CD4-positive, alpha-beta T cell treated with Interleukin-15 for 4 hours (primary cell): Measurements from ENCODE around the gene NUBPL.
"Not testable (repeated sequence)": the region's sequence is repeated elsewhere in the genome, so short reads cannot be mapped to it uniquely, and the experiment has no call there.

Source experiments
- DNase-seq: peaks from one replicate; pipeline ENCODE4 v3.0.0-alpha.2; 2020; ENCODE audit warnings: low spot score

Gene NUBPL

GRCh38 chr14:31880935-31881334 is 319.7 kb downstream of the NUBPL start:
- DNase-seq = no peak

DNA sequence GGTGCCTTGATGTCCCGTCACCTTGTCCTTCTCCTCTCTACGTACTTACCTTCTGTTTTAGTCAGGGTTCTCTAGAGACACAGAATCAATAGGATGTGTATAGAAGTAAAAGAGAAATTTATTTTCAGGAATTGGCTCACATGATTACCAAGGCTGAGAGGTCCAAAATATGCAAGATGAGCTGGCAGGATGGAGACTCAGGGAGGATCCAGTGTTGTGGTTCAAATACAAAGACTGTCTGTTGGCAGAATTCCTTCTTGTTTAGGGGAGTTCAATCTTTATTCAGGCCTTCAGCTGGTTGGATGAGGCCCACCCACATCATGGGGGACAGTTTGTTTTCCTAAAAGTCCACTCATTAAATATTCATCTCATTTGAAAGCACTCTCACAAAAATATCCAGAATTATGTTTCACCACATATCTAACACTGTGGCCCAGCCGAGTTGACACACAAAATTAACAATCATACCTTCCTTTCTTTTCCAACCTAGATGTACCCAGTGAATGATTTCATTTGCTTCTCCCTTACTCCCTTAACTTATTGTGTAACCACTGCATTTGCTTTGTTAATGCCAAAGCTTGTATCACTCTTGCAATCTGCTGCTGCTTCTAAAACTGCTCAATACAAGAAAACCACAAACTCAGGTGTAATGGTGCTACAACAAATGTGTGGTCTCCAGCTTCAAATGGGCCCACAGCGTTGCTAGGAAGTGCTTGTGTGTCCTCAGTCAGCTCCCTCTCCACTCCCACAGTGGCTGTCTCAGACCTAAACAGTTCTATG is 320.5 kb downstream of the NUBPL start:
- DNase-seq = no peak

GRCh38 chr14:31884238-31884637 is 323.0 kb downstream of the NUBPL start:
- no peak for DNase-seq

DNA sequence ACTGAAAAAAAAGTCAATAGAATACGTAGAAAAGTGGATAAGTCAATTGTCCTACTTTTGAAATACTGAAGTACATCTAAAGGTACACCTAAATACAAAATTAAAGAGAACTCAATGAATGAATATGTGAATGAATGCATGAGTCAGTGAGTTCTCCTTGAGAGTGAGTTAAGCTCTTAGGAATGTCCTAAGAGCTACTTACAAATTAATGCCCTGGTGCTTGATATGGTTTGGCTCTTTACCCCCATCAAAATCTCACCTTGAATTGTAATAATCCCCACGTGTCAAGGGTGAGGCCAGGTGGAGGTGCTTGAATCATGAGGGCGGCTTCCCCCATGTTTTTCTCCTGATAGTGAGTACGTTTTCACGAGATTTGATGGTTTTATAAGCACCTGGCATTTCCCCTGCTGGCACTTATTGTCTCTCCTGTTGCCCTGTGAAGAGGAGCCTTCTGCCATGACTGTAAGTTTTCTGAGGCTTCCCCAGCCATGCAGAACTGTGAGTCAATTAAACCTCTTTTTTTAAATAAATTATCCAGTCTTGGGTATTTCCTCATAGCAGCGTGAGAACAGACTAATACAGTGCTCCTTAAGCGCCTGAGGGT is 323.7 kb downstream of the NUBPL start:
- DNase-seq = no peak

DNA sequence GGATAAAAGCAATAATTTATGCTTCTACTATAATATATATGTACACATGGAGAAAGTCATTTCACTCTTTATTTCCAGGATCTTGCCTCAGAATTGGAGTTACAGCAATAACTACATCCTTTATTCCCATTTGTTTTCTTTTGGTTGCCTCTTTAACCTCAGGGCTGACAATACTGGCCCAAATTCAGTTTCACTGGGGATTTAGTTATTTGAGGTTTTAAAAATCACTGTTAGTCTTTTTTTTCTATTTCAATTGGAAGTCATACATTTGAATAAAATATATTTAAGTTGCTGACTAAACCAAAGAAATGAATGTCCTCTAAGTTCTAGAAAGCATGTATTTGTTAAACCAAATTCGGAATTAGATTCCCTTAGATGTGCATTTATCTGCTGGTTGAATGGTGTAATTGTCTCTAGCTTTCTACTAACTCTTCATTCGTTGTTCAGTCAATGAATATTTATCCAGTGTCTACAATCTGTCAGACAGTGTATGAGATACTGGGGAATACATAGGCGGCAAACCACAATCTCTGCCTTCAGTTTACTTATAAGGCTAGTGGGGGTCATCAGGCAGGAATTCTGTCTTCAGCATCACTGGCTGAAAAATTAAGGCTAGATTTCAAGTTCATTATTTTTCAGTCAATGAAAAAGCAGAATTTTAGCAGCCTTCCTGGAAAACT is 325.1 kb downstream of the NUBPL start:
- no peak for DNase-seq

DNA sequence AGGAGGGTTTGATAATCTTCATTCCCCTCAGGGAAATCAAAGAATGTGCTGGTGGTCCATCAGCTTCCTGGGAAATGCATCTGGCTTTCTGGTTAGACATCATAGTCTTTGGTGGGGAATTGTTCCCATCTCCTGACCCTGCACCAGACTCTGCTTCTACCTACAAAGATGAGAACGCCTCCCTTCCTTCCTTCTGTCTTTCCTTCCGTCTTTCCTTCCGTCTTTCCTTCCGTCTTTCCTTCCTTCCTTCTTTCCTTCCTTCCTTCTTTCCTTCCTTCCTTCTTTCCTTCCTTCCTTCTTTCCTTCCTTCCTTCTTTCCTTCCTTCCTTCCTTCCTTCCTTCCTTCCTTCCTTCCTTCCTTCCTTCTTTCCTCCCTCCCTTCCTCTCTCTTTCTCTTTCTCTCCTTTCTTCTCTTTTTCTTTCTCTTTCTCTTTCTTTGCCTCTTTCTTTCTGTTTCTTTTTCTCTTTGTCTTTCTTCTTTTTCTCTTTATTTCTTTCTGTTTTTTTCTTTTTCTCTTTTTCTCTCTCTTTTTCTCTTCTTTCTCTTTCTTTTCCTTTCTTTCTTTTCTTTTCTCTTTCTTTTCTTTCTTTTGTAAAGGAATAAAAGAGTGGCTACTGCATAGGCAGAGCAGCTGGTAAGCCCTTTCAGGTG is 326.9 kb downstream of the NUBPL start:
- DNase-seq = no peak

DNA sequence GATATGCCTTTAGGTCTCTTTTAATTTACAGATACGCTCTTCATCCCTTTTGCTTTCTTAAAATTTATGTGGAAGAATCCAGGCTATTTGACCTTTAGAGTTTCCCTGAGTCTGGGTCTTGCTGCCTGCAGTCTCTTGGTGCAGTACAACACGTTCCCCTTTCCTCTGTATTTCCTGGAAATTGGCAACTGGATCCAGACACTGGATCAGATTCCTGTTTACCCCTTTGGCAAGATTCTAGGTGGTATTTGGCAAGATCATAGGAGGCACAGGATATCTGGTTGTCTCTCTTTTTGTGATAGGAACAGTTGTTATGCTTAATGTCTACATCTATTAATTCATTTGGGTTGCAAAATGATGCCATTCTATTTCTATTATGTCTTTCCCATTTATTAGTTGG is 328.1 kb downstream of the NUBPL start:
- no peak for DNase-seq

GRCh38 chr14:31890202-31890601 is 329.0 kb downstream of the NUBPL start:
- not testable (repeated sequence) for DNase-seq

DNA sequence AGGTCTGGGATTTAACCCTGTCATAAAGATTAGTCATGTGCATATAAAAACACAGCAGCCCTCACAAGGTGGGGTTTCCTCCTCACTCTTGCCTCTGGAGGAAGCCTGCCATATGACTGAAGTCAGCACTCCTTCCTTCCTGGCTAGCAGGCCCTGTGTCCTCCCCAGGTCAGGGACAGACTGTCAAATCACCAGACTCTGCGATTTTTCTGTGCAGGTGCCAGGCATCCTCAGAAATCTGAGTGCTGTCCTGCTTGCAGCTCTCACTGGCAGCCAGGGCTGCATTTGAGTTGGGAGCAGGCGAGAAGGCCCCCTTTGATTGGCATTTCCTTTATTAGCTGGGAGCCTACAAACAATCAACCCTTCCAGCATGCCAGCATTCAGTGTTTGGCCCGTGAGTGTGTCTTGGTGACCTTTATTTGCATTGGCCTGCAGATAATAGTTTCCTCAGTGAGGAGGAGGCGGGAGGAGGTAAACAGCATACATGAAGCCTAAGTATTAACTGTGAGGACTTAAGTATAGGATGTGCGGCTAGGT is 332.1 kb downstream of the NUBPL start:
- no peak for DNase-seq

DNA sequence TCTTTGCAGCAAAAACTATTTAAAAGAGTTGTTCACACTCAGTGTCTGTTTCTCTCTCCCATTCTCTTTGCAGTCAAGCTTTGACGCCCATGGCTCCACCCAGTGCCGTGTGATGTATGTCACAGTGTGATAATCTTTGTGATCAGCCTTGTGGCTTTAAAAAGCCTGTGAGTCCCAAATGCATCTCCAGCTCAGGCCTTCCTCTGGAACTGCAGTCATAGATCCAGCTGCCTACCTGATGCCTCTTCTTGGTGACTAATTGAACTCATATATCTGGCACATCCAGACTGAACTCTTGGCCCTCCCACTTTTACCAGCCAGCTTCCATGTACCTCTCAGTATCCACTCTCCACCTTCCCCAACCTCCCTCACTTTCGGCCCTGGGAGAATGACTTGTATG is 333.1 kb downstream of the NUBPL start:
- DNase-seq = no peak

GRCh38 chr14:31895206-31895605 is 334.0 kb downstream of the NUBPL start:
- DNase-seq = no peak

DNA sequence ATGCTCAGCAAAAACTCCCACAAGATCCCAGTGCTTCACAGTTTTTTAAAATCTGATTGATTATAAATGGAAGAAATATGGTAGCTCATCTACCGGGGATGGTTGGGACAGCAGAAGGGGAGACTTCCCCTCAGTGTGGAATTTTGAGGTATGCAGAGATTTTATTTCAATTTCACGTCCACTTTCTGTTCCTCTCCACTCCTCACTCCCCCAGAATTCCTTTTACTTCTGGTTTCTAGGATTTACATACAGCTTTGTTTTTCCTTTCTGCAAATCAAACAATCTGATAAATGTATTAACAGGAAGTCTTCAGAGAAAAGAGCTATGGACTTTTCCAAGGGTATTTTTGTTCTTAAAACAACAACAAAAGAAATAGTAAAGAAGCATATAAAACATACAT is 334.4 kb downstream of the NUBPL start:
- no peak for DNase-seq

DNA sequence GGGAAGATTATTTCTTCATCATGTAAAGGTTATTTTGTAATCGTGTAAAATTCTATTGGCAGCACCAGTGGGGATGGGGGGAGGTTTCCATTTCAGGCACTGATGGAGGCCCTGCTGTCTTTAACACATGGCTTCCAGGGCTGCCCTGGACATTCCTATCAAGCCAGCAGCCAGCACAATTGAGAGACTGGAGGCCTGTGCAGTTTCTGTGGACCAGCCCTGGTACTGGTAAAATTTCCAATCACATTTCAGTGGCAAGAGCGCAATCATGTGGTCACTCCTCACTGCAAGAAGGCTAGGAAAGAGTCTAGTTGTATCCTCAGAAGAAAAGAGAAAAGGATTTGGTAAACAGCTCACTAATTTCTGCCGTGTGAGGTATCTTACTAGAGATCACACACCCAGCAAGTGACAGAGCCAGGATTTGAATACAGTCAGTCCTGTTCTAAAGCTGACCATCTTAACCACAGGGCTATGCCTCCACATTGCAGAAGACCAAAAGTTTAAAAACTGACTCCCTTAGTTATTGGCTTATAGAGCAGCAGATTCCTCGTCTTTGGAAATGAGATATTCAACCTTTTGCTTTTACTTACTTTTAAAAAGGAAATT is 336.5 kb downstream of the NUBPL start:
- DNase-seq = no peak

GRCh38 chr14:31898838-31899528 is 337.8 kb downstream of the NUBPL start:
- no peak for DNase-seq

- DNase-seq = no peak
Measured at GRCh38 chr14:31902002-31902401, 340.8 kb downstream of the NUBPL start.

DNA sequence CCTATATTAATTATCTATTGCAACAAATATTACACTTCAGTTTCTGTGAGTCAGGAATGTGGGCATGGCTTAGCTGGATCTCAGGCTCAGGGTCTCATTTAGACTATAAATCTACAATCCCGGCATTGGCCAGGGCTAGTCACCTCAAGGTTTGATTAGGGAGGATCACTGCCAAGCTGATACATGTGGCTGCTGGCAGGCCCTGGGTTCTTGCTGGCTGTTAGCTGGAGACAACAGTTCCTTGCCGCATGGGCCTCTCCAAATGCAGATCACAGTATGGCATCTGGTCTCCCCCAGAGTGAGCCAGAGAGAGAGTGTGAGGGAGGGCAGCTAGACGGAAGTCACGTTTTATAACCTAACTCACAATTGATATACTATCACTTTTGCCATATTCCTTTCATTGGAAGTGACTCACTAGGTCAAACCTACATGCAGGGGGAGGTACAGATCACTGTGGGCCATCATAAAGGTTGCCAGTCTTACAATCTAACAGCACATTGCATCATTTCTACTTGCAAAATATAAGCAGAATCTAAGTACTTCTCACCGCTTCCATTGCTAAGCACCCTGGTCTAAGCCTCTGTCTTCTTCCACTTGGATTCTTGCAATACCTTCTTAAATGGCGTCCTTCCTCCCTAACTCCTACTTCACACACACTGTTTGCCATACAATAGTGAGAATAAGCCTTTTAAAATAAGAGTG is 341.9 kb downstream of the NUBPL start:
- no peak for DNase-seq

- DNase-seq = no peak
Measured at GRCh38 chr14:31909977-31910376, 348.8 kb downstream of the NUBPL start.
